NCI-H187 (cell line): ENCODE measurements around the gene SLCO4A1.

Experiments used
- DNase-seq, 2 experiments: peaks; one replicate each; lab custom pipeline; 2025; lab: John Stamatoyannopoulos, UW

Gene SLCO4A1

GRCh38 chr20:62686869-62687830 is 44.8 kb downstream of the SLCO4A1 start:
- no peak for DNase-seq

- DNase-seq = no peak
Measured at GRCh38 chr20:62688083-62688482, 45.8 kb downstream of the SLCO4A1 start.

- DNase-seq = no peak
Measured at GRCh38 chr20:62688855-62689460, 46.7 kb downstream of the SLCO4A1 start.

GRCh38 chr20:62689861-62690260 is 47.6 kb downstream of the SLCO4A1 start:
- DNase-seq = no peak

GRCh38 chr20:62690261-62690820 is 48.0 kb downstream of the SLCO4A1 start:
- no peak for DNase-seq

GRCh38 chr20:62691487-62691886 is 49.2 kb downstream of the SLCO4A1 start:
- DNase-seq = no peak

- peak in 1 of 2 experiments; percentile 17 for DNase-seq
Measured at GRCh38 chr20:62692176-62692575, 49.9 kb downstream of the SLCO4A1 start.

- DNase-seq = no peak
Measured at GRCh38 chr20:62692801-62693523, 50.7 kb downstream of the SLCO4A1 start.

- no peak for DNase-seq
Measured at GRCh38 chr20:62693524-62693922, 51.2 kb downstream of the SLCO4A1 start.

- DNase-seq = no peak
Measured at GRCh38 chr20:62694106-62694505, 51.8 kb downstream of the SLCO4A1 start.

GRCh38 chr20:62694868-62695267 is 52.6 kb downstream of the SLCO4A1 start:
- DNase-seq = peak in 1 of 2 experiments; percentile 25

GRCh38 chr20:62695448-62696414 is 53.4 kb downstream of the SLCO4A1 start:
- DNase-seq = peak in 1 of 2 experiments; percentile 57

GRCh38 chr20:62696434-62696957 is 54.2 kb downstream of the SLCO4A1 start:
- DNase-seq = peak; percentile 61 to 75

GRCh38 chr20:62696989-62697388 is 54.7 kb downstream of the SLCO4A1 start:
- no peak for DNase-seq

- DNase-seq = peak in 1 of 2 experiments; percentile 23
Measured at GRCh38 chr20:62697468-62697912, 55.2 kb downstream of the SLCO4A1 start.

- no peak for DNase-seq
Measured at GRCh38 chr20:62698231-62698630, 55.9 kb downstream of the SLCO4A1 start.

GRCh38 chr20:62699296-62699695 is 57.0 kb downstream of the SLCO4A1 start:
- no peak for DNase-seq

- DNase-seq = no peak
Measured at GRCh38 chr20:62699741-62700140, 57.4 kb downstream of the SLCO4A1 start.

- DNase-seq = no peak
Measured at GRCh38 chr20:62700261-62700930, 58.1 kb downstream of the SLCO4A1 start.
